ENCODE results near the gene IRX3. TPM values are rescaled to one million over a fixed set of nuclear protein-coding genes. Genes with fewer than 3 reads are reported as not detected.

Gene IRX3
- total RNA-seq, 1 experiment from 2014 or later: 2.4 TPM

DNA sequence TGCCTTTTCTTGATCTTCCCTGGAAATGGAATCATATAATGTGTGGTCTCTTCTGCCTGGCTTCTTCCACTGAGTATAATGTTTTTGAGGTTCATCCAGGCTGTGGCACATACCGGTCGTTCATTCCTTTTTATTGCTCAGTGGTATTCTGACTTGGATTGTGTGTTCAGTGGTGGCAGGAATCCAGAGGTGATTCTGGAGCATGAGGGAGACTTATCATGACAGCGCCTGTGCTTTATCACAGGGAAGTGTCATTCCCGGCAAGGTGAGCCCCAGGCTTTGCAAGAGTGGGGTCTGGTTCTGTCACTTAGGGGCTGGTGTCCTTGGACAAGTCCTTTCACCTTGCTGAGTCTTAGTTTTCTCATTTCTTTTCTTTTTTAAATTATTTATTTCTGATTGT, 53.0 kb downstream of the IRX3 start:
- peaks cover 2 to 12% of the 10 kb centered on the region in 2 experiments; a peak in 1 of 5 replicates for H3K9me3 Mint-ChIP-seq
- Histone ChIP-seq H3K4me1 (ENCODE audit: insufficient read depth, low read length) (no peaks in the 10 kb centered on the region), H4K91ac (ENCODE audit: insufficient read length, low read depth, low read length) (no peak overlapping the region), H3K9me3 (ENCODE audit: control insufficient read depth, low read depth, low read length) (no peaks in the 10 kb centered on the region), H3K27ac (ENCODE audit: insufficient read length, low read depth, low read length) (no peak overlapping the region), H3K4ac (ENCODE audit: low read depth, low read length) (no peak overlapping the region), H3K18ac (ENCODE audit: insufficient read length, low read depth, low read length) (no peak overlapping the region), H4K8ac (replicated peaks; ENCODE audit: insufficient read length, low read depth, low read length) (no peak overlapping the region), H4K20me1 (ENCODE audit: control insufficient read depth, insufficient read depth, insufficient read length) (no peaks in the 10 kb centered on the region), H3K27me3 (ENCODE audit: insufficient read depth, low read length) (no peaks in the 10 kb centered on the region), H3K56ac (ENCODE audit: insufficient read length, low read depth, low read length) (no peak overlapping the region), H3K23me2 (ENCODE audit: insufficient read length, low read depth, low read length, poor library complexity, severe bottlenecking) (no peaks in the 10 kb centered on the region), H3K4me2 (ENCODE audit: insufficient read depth, insufficient read length, low read length) (no peak overlapping the region), H2BK15ac (ENCODE audit: low read depth, low read length) (no peak overlapping the region), H3K9ac (ENCODE audit: extremely low read depth, insufficient read length, low read length) (no peak overlapping the region), H2BK20ac (ENCODE audit: low read depth, low read length, poor library complexity, severe bottlenecking) (no peak overlapping the region), H3K23ac (ENCODE audit: insufficient read length, low read depth, low read length) (no peak overlapping the region), H3K79me1 (ENCODE audit: insufficient read depth, low read depth, low read length, poor library complexity, severe bottlenecking) (no peaks in the 10 kb centered on the region), H2AK5ac (ENCODE audit: insufficient read length, low read length) (no peak overlapping the region), H2BK5ac (ENCODE audit: insufficient read length, low read length) (no peak overlapping the region), H3K79me2 (ENCODE audit: insufficient read depth, low read length) (no peaks in the 10 kb centered on the region), H2AFZ (ENCODE audit: low read length) (no peak overlapping the region), H2BK12ac (ENCODE audit: insufficient read length, low read depth, low read length) (no peak overlapping the region), H3T11ph (ENCODE audit: low read length) (no peak overlapping the region), H4K5ac (ENCODE audit: insufficient read length, low read depth, low read length) (no peak overlapping the region), H3K14ac (ENCODE audit: insufficient read depth, low read length) (no peak overlapping the region), H2BK120ac (ENCODE audit: low read depth, low read length, poor library complexity, severe bottlenecking) (no peak overlapping the region)
- H3K27ac Mint-ChIP-seq: no peak overlapping the region
- TF ChIP-seq, protein P1, sequence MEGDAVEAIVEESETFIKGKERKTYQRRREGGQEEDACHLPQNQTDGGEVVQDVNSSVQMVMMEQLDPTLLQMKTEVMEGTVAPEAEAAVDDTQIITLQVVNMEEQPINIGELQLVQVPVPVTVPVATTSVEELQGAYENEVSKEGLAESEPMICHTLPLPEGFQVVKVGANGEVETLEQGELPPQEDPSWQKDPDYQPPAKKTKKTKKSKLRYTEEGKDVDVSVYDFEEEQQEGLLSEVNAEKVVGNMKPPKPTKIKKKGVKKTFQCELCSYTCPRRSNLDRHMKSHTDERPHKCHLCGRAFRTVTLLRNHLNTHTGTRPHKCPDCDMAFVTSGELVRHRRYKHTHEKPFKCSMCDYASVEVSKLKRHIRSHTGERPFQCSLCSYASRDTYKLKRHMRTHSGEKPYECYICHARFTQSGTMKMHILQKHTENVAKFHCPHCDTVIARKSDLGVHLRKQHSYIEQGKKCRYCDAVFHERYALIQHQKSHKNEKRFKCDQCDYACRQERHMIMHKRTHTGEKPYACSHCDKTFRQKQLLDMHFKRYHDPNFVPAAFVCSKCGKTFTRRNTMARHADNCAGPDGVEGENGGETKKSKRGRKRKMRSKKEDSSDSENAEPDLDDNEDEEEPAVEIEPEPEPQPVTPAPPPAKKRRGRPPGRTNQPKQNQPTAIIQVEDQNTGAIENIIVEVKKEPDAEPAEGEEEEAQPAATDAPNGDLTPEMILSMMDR (conservative IDR thresholded peaks at IDR 0.05): no peak
- H3K36me3 Mint-ChIP-seq (ENCODE audit: insufficient read depth in 1 of 3, low read depth in 3 of 3): no peaks in the 10 kb centered on the region
- WGBS (ENCODE audit: extremely low coverage, insufficient read length, low lambda C conversion rate): no CpG with 5 or more reads among the region's 4 CpGs
- no peak overlapping the region for H3K4me3 Mint-ChIP-seq
- no peak for DNase-seq
- peaks cover 1% of the 10 kb centered on the region for H3K27me3 Mint-ChIP-seq (ENCODE audit: low read depth)
- no peaks in the 10 kb centered on the region for H3K4me1 Mint-ChIP-seq
